ENCODE data around the gene CDC34.
"Not testable (repeated sequence)": the region's sequence is repeated elsewhere in the genome, so short reads cannot be mapped to it uniquely, and the experiment has no call there.

Gene CDC34

GRCh38 chr19:575527-576506, 44.3 kb downstream of the CDC34 start:
- DNase-seq = peak; percentile 89

- no peak for DNase-seq
Measured at GRCh38 chr19:576768-577438, 45.3 kb downstream of the CDC34 start.

GRCh38 chr19:577439-578392, 46.2 kb downstream of the CDC34 start:
- no peak for DNase-seq

- DNase-seq = no peak
Measured at GRCh38 chr19:579111-579841, 47.7 kb downstream of the CDC34 start.

GRCh38 chr19:579842-580155, 48.2 kb downstream of the CDC34 start:
- DNase-seq = no peak

GRCh38 chr19:580274-580835, 48.8 kb downstream of the CDC34 start:
- DNase-seq = no peak

- no peak for DNase-seq
Measured at GRCh38 chr19:581399-582111, 50.0 kb downstream of the CDC34 start.

GRCh38 chr19:582497-583197, 51.1 kb downstream of the CDC34 start:
- DNase-seq = no peak

- DNase-seq = no peak
Measured at GRCh38 chr19:583198-583967, 51.8 kb downstream of the CDC34 start.

GRCh38 chr19:583968-584239, 52.3 kb downstream of the CDC34 start:
- DNase-seq = no peak

GRCh38 chr19:584240-585001, 52.9 kb downstream of the CDC34 start:
- peak; percentile 98 for DNase-seq

GRCh38 chr19:585146-585545, 53.6 kb downstream of the CDC34 start:
- DNase-seq = not testable (repeated sequence)

GRCh38 chr19:585551-586110, 54.1 kb downstream of the CDC34 start:
- DNase-seq = no peak

GRCh38 chr19:588093-588740, 56.7 kb downstream of the CDC34 start:
- peak; percentile 95 for DNase-seq

GRCh38 chr19:588741-589692, 57.5 kb downstream of the CDC34 start:
- no peak for DNase-seq

GRCh38 chr19:589693-590395, 58.3 kb downstream of the CDC34 start, which contains the start of gene HCN2:
Gene HCN2 (plus strand): TSS chr19:589881. CDS start chr19:589946, 65 bp downstream.
- no peak for DNase-seq

GRCh38 chr19:590396-590745, 58.8 kb downstream of the CDC34 start:
- DNase-seq = no peak
